ENCODE results near the gene ATXN10.

ATXN10 gene

DNA sequence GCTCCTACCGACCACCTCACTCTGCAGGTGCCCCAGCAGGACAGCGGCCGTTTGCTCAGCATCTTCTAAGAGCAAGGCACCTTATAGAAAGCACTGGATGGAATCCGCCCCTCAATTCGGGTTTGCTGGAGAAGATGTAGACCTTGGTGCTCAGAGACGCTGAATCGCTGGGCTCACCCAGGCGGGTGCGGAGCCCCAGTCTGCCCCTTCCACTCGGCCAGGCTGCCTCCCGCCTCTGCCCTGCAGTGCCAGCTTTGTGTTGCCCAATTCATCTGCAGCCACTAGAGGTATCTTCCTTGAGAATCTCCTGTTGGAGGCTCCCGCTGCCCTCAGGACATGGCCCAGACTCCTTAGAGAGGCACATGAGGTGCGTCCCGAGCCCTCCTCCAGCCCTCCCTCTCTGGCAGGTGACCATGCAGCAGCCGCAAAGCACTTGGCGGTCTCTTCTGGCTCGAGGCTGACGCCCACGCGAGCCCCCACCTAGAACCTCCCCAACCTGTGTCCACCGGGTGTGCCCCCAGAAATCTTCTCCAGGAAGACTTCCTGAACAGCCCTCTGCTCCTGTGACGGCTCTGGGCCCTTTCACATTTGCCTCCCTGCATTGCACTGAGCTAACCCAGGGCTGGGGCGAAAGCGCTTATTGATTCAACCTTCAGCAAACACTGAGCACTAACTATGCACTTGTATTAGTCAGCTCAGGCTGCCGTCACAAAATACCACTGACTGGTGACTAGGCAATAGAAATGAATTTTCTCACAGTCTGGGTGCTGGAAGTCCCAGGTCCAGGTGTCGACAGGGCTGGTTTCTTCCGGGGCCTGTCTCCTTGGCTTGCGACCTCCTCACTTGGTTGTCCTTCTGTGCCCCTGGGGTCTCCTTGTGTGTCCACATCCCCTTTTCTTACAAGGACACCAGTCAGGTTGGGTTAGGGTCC is 187.9 kb downstream of the ATXN10 start:
- Histone ChIP-seq H3K27me3 (ENCODE audit: insufficient read depth, low read length, poor library complexity, severe bottlenecking) (no peaks in the 10 kb centered on the region), H3K79me2 (ENCODE audit: insufficient read depth, low read length) (no peaks in the 10 kb centered on the region), H3K4me1 (ENCODE audit: insufficient read depth, low read length, poor library complexity, severe bottlenecking) (no peaks in the 10 kb centered on the region), H3K9me2 (replicated peaks; ENCODE audit: low read depth, low read length) (no peaks in the 10 kb centered on the region), H4K20me1 (ENCODE audit: insufficient read depth, low read length, poor library complexity, severe bottlenecking) (no peaks in the 10 kb centered on the region), H2AFZ (ENCODE audit: low read length) (no peak overlapping the region), H3K9me3 (ENCODE audit: insufficient read depth, low read depth, low read length) (no peaks in the 10 kb centered on the region), H3K4me2 (ENCODE audit: low read depth, low read length, poor library complexity, severe bottlenecking) (no peak overlapping the region), H3K4me3 (ENCODE audit: low read length, poor library complexity, severe bottlenecking) (no peak overlapping the region), H3K36me3 (ENCODE audit: insufficient read depth, low read length) (peaks cover 4% of the 10 kb centered on the region; the same call in 1 of the 2 replicates), H3F3A (ENCODE audit: low read depth) (no peaks in the 10 kb centered on the region), H3K9ac (ENCODE audit: low read depth, low read length, poor library complexity, severe bottlenecking) (no peak overlapping the region)
- TF ChIP-seq EZH2phosphoT487 (IDR thresholded peaks at IDR 0.05; ENCODE audit: borderline replicate concordance): no peak
- TF ChIP-seq, protein P1, sequence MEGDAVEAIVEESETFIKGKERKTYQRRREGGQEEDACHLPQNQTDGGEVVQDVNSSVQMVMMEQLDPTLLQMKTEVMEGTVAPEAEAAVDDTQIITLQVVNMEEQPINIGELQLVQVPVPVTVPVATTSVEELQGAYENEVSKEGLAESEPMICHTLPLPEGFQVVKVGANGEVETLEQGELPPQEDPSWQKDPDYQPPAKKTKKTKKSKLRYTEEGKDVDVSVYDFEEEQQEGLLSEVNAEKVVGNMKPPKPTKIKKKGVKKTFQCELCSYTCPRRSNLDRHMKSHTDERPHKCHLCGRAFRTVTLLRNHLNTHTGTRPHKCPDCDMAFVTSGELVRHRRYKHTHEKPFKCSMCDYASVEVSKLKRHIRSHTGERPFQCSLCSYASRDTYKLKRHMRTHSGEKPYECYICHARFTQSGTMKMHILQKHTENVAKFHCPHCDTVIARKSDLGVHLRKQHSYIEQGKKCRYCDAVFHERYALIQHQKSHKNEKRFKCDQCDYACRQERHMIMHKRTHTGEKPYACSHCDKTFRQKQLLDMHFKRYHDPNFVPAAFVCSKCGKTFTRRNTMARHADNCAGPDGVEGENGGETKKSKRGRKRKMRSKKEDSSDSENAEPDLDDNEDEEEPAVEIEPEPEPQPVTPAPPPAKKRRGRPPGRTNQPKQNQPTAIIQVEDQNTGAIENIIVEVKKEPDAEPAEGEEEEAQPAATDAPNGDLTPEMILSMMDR (conservative IDR thresholded peaks at IDR 0.05; ENCODE audit: low read length): no peak

DNA sequence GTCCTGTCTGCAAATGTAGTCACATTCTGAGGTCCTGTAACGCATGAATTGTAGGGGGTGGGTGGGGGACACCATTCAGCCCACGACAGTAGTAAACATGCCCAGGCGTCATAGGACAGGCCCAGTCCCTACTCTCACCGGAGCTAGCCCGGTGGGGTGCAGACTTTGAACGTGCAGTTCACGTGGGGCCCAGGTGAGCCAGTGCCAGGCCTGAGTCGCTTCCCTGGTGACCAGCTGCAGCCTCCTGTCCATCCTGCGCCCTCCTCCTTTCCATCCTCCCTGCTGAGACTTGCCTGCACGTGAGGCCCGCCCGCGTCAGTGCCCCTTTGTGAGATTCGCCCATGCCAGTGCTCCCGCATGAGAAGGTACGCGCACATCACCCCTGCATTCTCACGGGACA is 188.6 kb downstream of the ATXN10 start:
- H3K36me3 ChIP-seq (ENCODE audit: insufficient read depth, low read length): peaks cover 4% of the 10 kb centered on the region; the same call in 1 of the 2 replicates
- H3K9ac ChIP-seq (ENCODE audit: low read depth, low read length, poor library complexity, severe bottlenecking): no peak overlapping the region
- H3K4me3 ChIP-seq (ENCODE audit: low read length, poor library complexity, severe bottlenecking): no peak overlapping the region
- H4K20me1 ChIP-seq (ENCODE audit: insufficient read depth, low read length, poor library complexity, severe bottlenecking): no peaks in the 10 kb centered on the region
- no peak overlapping the region for H2AFZ ChIP-seq (ENCODE audit: low read length)
- H3K9me2 ChIP-seq (replicated peaks; ENCODE audit: low read depth, low read length): no peaks in the 10 kb centered on the region
- H3K4me1 ChIP-seq (ENCODE audit: insufficient read depth, low read length, poor library complexity, severe bottlenecking): no peaks in the 10 kb centered on the region
- TF ChIP-seq, protein P1 (conservative IDR thresholded peaks at IDR 0.05; ENCODE audit: low read length): no peak
- no peak for TF ChIP-seq EZH2phosphoT487 (IDR thresholded peaks at IDR 0.05; ENCODE audit: borderline replicate concordance)
- no peaks in the 10 kb centered on the region for H3K27me3 ChIP-seq (ENCODE audit: insufficient read depth, low read length, poor library complexity, severe bottlenecking)
- no peaks in the 10 kb centered on the region for H3K9me3 ChIP-seq (ENCODE audit: insufficient read depth, low read depth, low read length)
- no peaks in the 10 kb centered on the region for H3K79me2 ChIP-seq (ENCODE audit: insufficient read depth, low read length)
- H3F3A ChIP-seq (ENCODE audit: low read depth): no peaks in the 10 kb centered on the region
- no peak overlapping the region for H3K4me2 ChIP-seq (ENCODE audit: low read depth, low read length, poor library complexity, severe bottlenecking)

DNA sequence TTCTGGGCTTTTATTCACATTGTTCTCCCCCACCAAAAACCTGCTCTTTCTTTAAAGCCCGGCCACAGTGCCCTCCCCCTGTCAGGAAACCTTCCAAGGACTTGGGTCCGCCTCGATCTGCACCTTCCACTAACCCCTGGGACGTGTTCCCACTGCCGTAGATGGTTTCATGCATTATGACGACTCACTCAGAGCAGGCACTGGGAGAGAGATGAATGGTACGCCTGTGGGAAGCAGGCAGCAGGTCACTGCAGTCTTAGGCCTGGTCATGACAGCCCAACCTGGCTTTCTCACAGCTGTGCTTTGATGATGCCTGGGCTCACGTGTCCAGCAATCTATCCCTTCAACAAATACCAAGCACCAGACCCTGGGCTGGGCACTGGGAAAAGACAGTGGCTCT is 189.6 kb downstream of the ATXN10 start:
- H3K27me3 ChIP-seq (ENCODE audit: insufficient read depth, low read length, poor library complexity, severe bottlenecking): no peaks in the 10 kb centered on the region
- no peak overlapping the region for H3K4me3 ChIP-seq (ENCODE audit: low read length, poor library complexity, severe bottlenecking)
- TF ChIP-seq, protein P1 (conservative IDR thresholded peaks at IDR 0.05; ENCODE audit: low read length): no peak
- TF ChIP-seq EZH2phosphoT487 (IDR thresholded peaks at IDR 0.05; ENCODE audit: borderline replicate concordance): no peak
- no peaks in the 10 kb centered on the region for H3K9me2 ChIP-seq (replicated peaks; ENCODE audit: low read depth, low read length)
- no peaks in the 10 kb centered on the region for H3K79me2 ChIP-seq (ENCODE audit: insufficient read depth, low read length)
- H3K4me2 ChIP-seq (ENCODE audit: low read depth, low read length, poor library complexity, severe bottlenecking): no peak overlapping the region
- H2AFZ ChIP-seq (ENCODE audit: low read length): no peak overlapping the region
- H4K20me1 ChIP-seq (ENCODE audit: insufficient read depth, low read length, poor library complexity, severe bottlenecking): no peaks in the 10 kb centered on the region
- H3K9ac ChIP-seq (ENCODE audit: low read depth, low read length, poor library complexity, severe bottlenecking): no peak overlapping the region
- H3K4me1 ChIP-seq (ENCODE audit: insufficient read depth, low read length, poor library complexity, severe bottlenecking): no peaks in the 10 kb centered on the region
- no peaks in the 10 kb centered on the region for H3K9me3 ChIP-seq (ENCODE audit: insufficient read depth, low read depth, low read length)
- no peaks in the 10 kb centered on the region; the same call in 1 of the 2 replicates for H3K36me3 ChIP-seq (ENCODE audit: insufficient read depth, low read length)
- no peaks in the 10 kb centered on the region for H3F3A ChIP-seq (ENCODE audit: low read depth)
